Measurements from ENCODE around the gene STK32B.

STK32B gene

DNA sequence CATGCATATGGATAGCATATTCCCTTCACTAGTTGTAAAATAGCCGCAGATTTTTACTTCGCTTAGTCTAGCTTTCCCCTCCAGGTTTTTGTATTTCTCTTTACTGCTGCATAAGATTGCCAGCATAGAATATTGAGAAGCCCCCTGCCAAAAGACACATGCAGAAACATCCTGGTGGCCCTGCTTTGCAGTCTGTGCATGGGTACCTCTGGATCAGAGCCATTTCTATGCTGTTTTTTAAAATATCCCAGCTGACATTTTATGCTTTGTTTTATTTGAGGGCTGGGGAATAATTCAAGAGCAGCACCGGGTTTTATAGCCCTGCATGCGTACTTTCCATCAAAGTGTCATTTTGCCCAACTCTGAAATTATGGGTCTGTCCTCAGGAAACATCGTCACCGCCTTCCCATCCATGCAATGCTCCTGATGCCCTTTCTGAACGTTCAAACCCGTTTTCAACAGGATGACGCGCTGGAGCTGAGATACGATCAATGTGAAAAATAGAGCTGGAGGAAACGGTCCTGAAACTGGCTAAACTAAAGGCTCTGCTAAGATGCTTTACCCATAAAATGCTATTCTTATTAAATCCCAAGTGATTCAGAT lies 342.7 kb downstream of the STK32B start:
- TF ChIP-seq, protein P1, sequence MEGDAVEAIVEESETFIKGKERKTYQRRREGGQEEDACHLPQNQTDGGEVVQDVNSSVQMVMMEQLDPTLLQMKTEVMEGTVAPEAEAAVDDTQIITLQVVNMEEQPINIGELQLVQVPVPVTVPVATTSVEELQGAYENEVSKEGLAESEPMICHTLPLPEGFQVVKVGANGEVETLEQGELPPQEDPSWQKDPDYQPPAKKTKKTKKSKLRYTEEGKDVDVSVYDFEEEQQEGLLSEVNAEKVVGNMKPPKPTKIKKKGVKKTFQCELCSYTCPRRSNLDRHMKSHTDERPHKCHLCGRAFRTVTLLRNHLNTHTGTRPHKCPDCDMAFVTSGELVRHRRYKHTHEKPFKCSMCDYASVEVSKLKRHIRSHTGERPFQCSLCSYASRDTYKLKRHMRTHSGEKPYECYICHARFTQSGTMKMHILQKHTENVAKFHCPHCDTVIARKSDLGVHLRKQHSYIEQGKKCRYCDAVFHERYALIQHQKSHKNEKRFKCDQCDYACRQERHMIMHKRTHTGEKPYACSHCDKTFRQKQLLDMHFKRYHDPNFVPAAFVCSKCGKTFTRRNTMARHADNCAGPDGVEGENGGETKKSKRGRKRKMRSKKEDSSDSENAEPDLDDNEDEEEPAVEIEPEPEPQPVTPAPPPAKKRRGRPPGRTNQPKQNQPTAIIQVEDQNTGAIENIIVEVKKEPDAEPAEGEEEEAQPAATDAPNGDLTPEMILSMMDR (IDR thresholded peaks at IDR 0.05), result no peak
- no peak for TF ChIP-seq ZFX (IDR thresholded peaks at IDR 0.05; ENCODE audit: borderline replicate concordance)
- H3K27ac ChIP-seq, result no peak overlapping the region

DNA sequence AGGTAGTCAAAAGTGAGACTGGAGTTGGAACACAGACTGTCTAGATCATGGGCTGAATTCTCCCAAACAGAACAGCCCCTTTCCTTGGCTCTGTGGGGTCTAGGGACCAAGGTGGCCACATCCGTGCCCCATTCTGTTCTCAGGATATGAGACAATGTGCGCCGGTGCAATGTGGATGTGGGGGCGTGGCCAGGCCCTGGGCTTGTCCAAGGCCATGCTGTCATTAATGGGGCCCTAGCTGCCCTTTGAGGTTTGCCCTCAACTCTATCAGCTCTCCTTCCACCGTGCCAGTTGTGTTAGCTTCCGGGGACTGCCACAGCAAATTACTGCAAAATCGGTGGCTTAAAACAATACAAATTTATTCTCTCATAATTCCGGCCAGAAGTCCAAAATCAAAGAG lies 344.5 kb downstream of the STK32B start:
- H3K27ac ChIP-seq, result no peak overlapping the region
- TF ChIP-seq, protein P1 (IDR thresholded peaks at IDR 0.05), result no peak
- no peak for TF ChIP-seq ZFX (IDR thresholded peaks at IDR 0.05; ENCODE audit: borderline replicate concordance)

DNA sequence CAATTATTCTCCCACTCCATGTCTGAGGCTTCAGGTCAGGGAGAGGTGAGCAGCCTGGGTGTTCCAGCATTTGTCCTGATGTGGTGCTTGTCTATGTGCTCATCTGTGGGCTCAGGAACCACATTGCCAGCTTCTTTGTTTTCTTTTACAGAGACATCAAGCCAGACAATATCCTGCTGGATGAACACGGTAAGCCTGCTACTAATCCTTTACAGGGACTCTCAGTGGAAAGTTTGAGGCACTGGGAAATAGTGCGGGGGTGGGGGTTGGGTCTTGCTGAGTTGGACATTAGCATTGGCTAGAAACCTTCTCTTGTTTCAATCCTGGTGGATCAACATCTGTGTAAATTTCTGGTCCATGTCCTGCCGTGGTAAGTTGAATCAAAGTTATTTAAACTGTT lies 346.8 kb downstream of the STK32B start:
- TF ChIP-seq ZFX (IDR thresholded peaks at IDR 0.05; ENCODE audit: borderline replicate concordance), result no peak
- TF ChIP-seq, protein P1 (IDR thresholded peaks at IDR 0.05), result no peak
- H3K27ac ChIP-seq, result no peak overlapping the region

DNA sequence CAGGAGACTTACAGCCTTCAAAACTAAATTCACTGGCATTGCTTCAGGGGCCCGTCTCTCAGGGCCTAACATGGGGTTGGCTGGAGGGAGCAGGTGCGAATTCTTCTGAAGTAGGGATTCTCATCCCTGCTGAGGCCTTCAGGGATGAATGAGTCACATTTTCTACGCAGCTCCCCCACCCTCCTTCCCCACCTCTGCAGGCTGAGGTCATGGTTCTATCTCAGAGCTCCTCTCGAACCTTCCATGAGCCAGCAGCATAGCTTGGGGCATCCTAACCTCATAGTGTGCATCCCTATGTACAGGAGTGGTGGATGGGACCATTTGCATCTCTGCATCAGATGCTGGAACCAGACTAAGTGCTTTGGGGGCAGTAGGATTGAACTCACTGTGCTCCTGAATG lies 347.8 kb downstream of the STK32B start:
- H3K27ac ChIP-seq, result no peak overlapping the region
- TF ChIP-seq, protein P1 (IDR thresholded peaks at IDR 0.05), result no peak
- no peak for TF ChIP-seq ZFX (IDR thresholded peaks at IDR 0.05; ENCODE audit: borderline replicate concordance)

DNA sequence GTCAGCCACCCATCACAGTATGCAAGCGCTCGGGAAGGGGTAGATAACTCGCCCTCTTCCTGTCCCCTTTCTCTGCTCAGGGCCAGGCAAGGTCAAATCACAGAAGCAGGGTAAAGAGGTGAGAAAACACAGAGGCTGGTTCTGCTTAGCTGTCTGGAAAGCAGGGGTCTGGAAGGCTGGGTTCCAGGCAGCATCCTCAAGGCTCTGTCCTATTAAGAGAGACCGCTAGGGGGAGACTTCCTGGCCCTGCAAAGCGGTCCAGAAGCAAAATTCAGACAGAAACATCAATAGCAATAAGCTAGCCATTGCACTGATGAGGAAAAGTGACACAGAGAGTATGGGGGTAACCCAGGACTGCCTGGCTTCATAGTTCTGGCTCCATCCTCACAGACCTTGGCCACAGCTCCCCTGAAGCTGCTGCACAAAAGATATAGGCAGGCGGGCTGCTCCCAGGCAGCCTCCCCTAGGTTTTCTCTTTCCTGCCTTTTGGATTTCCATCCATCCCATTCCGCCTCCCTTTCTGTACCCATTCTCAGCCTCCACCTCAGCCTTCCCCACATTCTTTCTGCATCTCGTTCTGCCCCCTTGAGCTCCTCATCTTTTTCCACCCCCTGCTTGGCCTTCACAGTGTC lies 348.6 kb downstream of the STK32B start:
- TF ChIP-seq, protein P1 (IDR thresholded peaks at IDR 0.05), result peak; percentile 84
- no peak for TF ChIP-seq ZFX (IDR thresholded peaks at IDR 0.05; ENCODE audit: borderline replicate concordance)

DNA sequence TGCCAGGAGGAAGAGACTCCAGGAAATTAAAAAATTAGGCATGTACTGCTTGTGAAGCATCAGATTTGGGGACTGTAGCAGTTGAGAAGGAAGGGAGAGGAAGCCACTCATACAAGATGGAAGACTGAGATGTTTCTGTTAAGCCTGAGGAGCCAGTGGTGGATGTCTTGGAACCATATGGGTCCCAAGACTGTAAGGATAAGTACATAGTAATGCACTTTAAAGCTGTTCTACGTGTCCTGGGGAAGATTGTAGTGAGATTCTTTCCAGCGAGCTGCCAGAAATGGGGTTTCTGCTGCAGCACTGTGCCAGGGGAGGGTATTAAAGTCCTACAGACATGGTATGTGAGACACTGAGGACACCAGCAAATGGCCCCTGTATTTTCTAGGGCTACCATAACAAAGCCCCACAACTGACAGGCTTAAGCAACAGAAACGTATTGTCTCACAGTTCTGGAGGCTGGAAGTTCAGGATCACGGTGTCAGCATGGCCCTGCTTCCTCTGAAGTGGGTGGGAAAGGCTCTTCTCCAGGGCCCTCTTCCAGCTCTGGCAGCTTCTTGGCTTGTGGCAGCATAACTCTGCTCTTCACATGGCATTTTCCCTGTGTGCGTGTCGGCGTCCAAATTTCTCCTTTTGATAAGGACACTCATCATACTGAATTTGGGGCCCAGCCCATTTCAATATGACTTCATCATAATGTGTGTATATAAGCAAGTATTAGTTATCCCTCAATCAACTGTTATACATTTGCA lies 352.6 kb downstream of the STK32B start:
- no peak for TF ChIP-seq ZFX (IDR thresholded peaks at IDR 0.05; ENCODE audit: borderline replicate concordance)
- H3K27ac ChIP-seq, result no peak overlapping the region

More for the DNA sequence above, 348.6 kb downstream of the STK32B start:
- no peak overlapping the region for H3K27ac ChIP-seq

DNA sequence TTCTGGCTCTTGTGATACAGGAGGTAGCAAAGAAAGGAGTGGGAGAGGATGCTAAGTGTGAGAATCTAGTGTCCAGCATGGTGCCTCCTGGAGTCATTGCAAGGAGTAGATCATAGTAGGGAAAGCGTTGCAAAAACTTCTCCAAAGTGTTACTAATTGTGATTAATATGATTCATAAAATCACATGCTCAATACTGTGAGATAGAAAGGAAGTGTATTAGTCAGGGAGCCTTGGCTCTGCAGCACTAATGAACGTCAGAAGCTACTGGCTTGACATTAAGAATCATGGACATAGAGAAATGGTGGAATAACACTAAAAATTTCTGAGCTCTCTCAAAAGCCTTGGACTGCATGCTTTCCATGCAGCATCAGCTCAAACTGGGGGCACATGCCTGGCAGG lies 358.0 kb downstream of the STK32B start:
- TF ChIP-seq ZFX (IDR thresholded peaks at IDR 0.05; ENCODE audit: borderline replicate concordance), result no peak
- TF ChIP-seq, protein P1 (IDR thresholded peaks at IDR 0.05), result no peak
- no peak overlapping the region for H3K27ac ChIP-seq

All from 22Rv1 (cell line).